K562 (cell line): ENCODE measurements around the gene PRR7. TPM values are rescaled to one million over a fixed set of nuclear protein-coding genes. Genes with fewer than 3 reads are reported as not detected.

ENCODE experiments used
- CBFA2T3 ChIP-seq: fragments of 450-650 bp; IDR thresholded peaks from 2 replicates; pipeline ENCODE4 v1.6.1; 2017
- CEBPB ChIP-seq: fragments of 450-650 bp; IDR thresholded peaks from 2 replicates; pipeline ENCODE4 v1.6.1; 2016; ENCODE audit warnings: missing genetic modification characterization, missing compliant biosample characterization
- CREB3L1 ChIP-seq: fragments of 450-650 bp; IDR thresholded peaks from 2 replicates; pipeline ENCODE4 v1.6.1; 2014; ENCODE audit warnings: low read depth, mild to moderate bottlenecking, moderate library complexity, borderline replicate concordance
- GTF2A2 ChIP-seq: IDR thresholded peaks from 2 replicates; pipeline ENCODE4 v1.6.1; 2016; ENCODE audit warnings: mild to moderate bottlenecking, missing genetic modification characterization, missing compliant biosample characterization
- LEF1 ChIP-seq: fragments of 450-650 bp; IDR thresholded peaks from 2 replicates; pipeline ENCODE4 v1.6.1; 2016; ENCODE audit warnings: mild to moderate bottlenecking
- MAZ ChIP-seq, 2 experiments: fragments of 450-650 bp in 1 of 2; sonication (generic) in 1 of 2; formaldehyde crosslinking; IDR thresholded peaks in 1 of 2; conservative IDR thresholded peaks in 1 of 2; 2 replicates each; pipeline versions ENCODE4 v1.4.0 to v1.5.0; 2020; ENCODE audit warnings: mild to moderate bottlenecking in 1 of 2, missing genetic modification reagents in 1 of 2
- NFRKB ChIP-seq: fragments of 450-650 bp; IDR thresholded peaks from 2 replicates; pipeline ENCODE4 v1.6.1; 2016; ENCODE audit warnings: low read depth
- NFXL1 ChIP-seq: fragments of 450-650 bp; formaldehyde crosslinking; IDR thresholded peaks from 2 replicates; pipeline ENCODE4 v1.4.0; 2021; ENCODE audit warnings: mild to moderate bottlenecking
- NUFIP1 ChIP-seq: fragments of 450-650 bp; IDR thresholded peaks from 2 replicates; pipeline ENCODE4 v1.6.1; 2018; ENCODE audit not compliant: partially characterized antibody
- POU5F1 ChIP-seq: fragments of 150-350 bp; IDR thresholded peaks from 2 replicates; pipeline ENCODE4 v1.6.1; 2014; ENCODE audit warnings: borderline replicate concordance, low read length, low read depth, mild to moderate bottlenecking; ENCODE audit not compliant: partially characterized antibody
- REST ChIP-seq, 2 experiments: fragments of 450-650 bp; formaldehyde crosslinking in 1 of 2; IDR thresholded peaks; 2 replicates each; pipeline versions ENCODE4 v1.4.0 to v1.6.1; 2014 to 2020; ENCODE audit warnings: mild to moderate bottlenecking in 2 of 2, borderline replicate concordance in 1 of 2, low read depth in 1 of 2
- SAFB2 ChIP-seq: fragments of 200-400 bp; formaldehyde crosslinking; IDR thresholded peaks from 2 replicates; pipeline ENCODE4 v1.6.1; 2018; ENCODE audit warnings: borderline replicate concordance, low read length, low read depth, moderate library complexity; ENCODE audit not compliant: severe bottlenecking
- SIX5 ChIP-seq, 2 experiments: IDR thresholded peaks; 2 replicates each; pipeline ENCODE4 v1.6.1; 2011; ENCODE audit warnings: low read length in 2 of 2, borderline replicate concordance in 1 of 2, low read depth in 1 of 2, mild to moderate bottlenecking in 1 of 2, moderate library complexity in 1 of 2; ENCODE audit not compliant: insufficient read depth in 1 of 2
- SRSF9 ChIP-seq: fragments of 200-400 bp; formaldehyde crosslinking; IDR thresholded peaks from 2 replicates; pipeline ENCODE4 v1.6.1; 2017; ENCODE audit warnings: low read depth, low read length, borderline replicate concordance
- TCF7L2 ChIP-seq: fragments of 150-350 bp; IDR thresholded peaks from 2 replicates; pipeline ENCODE4 v1.6.1; 2016; ENCODE audit warnings: low read depth, mild to moderate bottlenecking, low read length, moderate library complexity
- ZBTB17 ChIP-seq: fragments of 450-650 bp; formaldehyde crosslinking; IDR thresholded peaks from 2 replicates; pipeline ENCODE4 v1.4.0; 2020; ENCODE audit warnings: mild to moderate bottlenecking
- ZNF655 ChIP-seq: fragments of 250-450 bp; sonication (Bioruptor Pico); IDR thresholded peaks from 2 replicates; pipeline ENCODE4 v1.5.0; 2021
- polyA plus RNA-seq, 8 experiments: library from polyadenylated mRNA; depleted of rRNA in 4 of 8; stranded (reverse) in 5 of 8; unstranded in 3 of 8; fragments of >200 nt; fragmentation: Nextera tagmentation in 2 of 8; fragmentation: Illumina TruSeq in 1 of 8; extraction: Ambion mirVana in 2 of 8; extraction: Trizol in 1 of 8; gene quantifications; 2 replicates each; pipeline versions ENCODE4 v1.2.1 to v1.2.3, GENCODE V29; 2011 to 2014; ENCODE audit warnings: inconsistent platforms in 1 of 8, missing spikeins in 1 of 8
- total RNA-seq, 7 experiments: library from RNA; depleted of rRNA in 6 of 7; stranded (reverse); fragments of >200 nt in 6 of 7; fragmentation: Illumina TruSeq in 2 of 7; extraction: Trizol in 2 of 7; gene quantifications; 2 replicates each; pipeline versions ENCODE4 v1.2.1 to v1.2.3, GENCODE V29; 2011 to 2021; ENCODE audit warnings: low replicate concordance in 1 of 7

PRR7 gene
- total and polyA plus RNA-seq, 9 of the 15 experiments (the other 6 are each of a cell fraction or from before 2014, with no cell fraction given), result 0.80 to 11.3 (median 10.4) TPM; not detected in 4

- no peak for TF ChIP-seq SAFB2
- no peak for TF ChIP-seq NFXL1
- TF ChIP-seq POU5F1, result no peak
- TF ChIP-seq SIX5 (IDR thresholded peaks at IDR 0.05; ENCODE audit: borderline replicate concordance in 1 of 2, insufficient read depth in 1 of 2, low read depth in 1 of 2, low read length in 2 of 2), result no peak
- TF ChIP-seq ZNF655 (CRISPR knock-in tag), result no peak
- TF ChIP-seq ZBTB17 (CRISPR knock-in tag), result no peak; the same call in 1 of the 2 replicates
- no peak for TF ChIP-seq CEBPB (tag)
- peak; percentile 1 for TF ChIP-seq REST (IDR thresholded peaks at IDR 0.05; ENCODE audit: borderline replicate concordance)
- TF ChIP-seq REST (CRISPR knock-in tag; IDR thresholded peaks at IDR 0.05; ENCODE audit: low read depth), result peak; percentile 64; the same call in 1 of the 2 replicates
- TF ChIP-seq GTF2A2 (tag), result no peak
- no peak for TF ChIP-seq CREB3L1
- TF ChIP-seq SRSF9, result no peak
- TF ChIP-seq MAZ (CRISPR knock-in tag; conservative IDR thresholded peaks at IDR 0.05 in 1 of 2, IDR thresholded peaks at IDR 0.05 in 1 of 2), result peak; percentile 85 to 86
- TF ChIP-seq CBFA2T3, result peak; percentile 55
- no peak; the same call in 1 of the 2 replicates for TF ChIP-seq NFRKB
- TF ChIP-seq TCF7L2, result no peak
- no peak for TF ChIP-seq NUFIP1
- TF ChIP-seq LEF1, result no peak
Observed at GRCh38 chr5:177497292-177498012, 50.8 kb downstream of the PRR7 start, which contains the start of gene PDLIM7 (continued).
